Stimulated activated CD8-positive, alpha-beta memory T cell treated with anti-CD3 and anti-CD28 coated beads, Interleukin-15, amount 100 ng/mL, for 4 hours (primary cell): Measurements from ENCODE around the gene BLOC1S1.

Experiments
- DNase-seq, 2 donors: peaks; one replicate each; pipeline ENCODE4 v3.0.0-alpha.2; 2020; ENCODE audit warnings: low read depth in 2 of 2

BLOC1S1 gene

DNA sequence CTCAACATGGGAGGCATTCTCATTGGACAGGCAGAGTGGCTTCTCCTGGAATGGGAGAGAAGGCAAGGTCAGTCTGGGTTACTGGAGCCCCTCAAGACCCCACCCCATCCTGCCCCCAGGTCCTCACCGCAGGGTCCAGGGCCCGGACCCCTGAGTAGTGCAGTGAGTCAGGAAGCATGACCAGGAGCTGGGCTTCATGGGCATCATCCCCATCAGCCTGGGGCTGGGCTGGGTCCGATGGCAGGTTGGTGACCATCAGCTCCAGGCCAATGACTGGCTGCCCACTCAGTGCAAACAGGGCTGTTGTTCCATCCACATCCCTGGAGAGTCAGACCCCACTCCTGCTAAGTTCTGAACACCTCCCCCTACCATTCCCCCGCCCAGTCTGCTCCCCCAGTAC lies 21.2 kb upstream of the BLOC1S1 start:
- DNase-seq = no peak

GRCh38 chr12:55695349-55695748 lies 20.5 kb upstream of the BLOC1S1 start:
- no peak for DNase-seq

GRCh38 chr12:55696141-55696540 lies 19.7 kb upstream of the BLOC1S1 start:
- no peak for DNase-seq

DNA sequence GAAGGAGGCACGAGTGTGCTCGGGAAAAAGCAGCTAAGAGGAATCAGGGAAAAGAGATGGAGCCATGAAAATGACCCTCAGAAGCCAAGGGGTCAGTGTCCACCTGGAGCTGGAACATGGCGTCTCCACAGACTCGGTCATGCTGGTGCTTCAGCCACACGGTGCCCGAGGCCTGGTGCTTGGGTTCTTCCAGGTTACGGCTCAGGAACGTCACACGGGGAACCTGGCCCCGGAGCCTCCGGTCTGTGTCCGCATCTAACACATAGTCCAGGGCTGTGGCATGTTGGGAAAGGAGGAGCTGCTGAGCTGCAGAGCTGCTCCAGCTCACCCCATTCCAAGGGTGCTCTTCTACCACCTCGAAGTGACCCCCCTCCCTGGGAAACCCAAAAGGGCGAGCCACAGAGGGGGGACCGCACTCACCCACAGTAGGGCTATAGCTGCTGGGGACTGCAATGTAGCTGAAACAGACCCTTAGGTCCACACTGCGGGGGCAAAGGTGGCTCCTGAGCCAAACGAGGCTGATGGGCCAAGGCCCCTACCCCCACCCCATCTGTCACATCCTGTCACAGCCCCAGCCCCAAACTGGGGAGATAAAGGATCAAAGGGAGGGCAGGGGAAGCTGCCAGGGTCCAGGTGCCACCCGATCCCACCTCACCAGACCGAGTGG lies 18.9 kb upstream of the BLOC1S1 start:
- DNase-seq = no peak

GRCh38 chr12:55697686-55698085 lies 18.2 kb upstream of the BLOC1S1 start:
- DNase-seq = no peak

GRCh38 chr12:55698241-55698955 lies 17.4 kb upstream of the BLOC1S1 start:
- DNase-seq = no peak

- no peak for DNase-seq
Observed at GRCh38 chr12:55698965-55699364, 16.9 kb upstream of the BLOC1S1 start.

DNA sequence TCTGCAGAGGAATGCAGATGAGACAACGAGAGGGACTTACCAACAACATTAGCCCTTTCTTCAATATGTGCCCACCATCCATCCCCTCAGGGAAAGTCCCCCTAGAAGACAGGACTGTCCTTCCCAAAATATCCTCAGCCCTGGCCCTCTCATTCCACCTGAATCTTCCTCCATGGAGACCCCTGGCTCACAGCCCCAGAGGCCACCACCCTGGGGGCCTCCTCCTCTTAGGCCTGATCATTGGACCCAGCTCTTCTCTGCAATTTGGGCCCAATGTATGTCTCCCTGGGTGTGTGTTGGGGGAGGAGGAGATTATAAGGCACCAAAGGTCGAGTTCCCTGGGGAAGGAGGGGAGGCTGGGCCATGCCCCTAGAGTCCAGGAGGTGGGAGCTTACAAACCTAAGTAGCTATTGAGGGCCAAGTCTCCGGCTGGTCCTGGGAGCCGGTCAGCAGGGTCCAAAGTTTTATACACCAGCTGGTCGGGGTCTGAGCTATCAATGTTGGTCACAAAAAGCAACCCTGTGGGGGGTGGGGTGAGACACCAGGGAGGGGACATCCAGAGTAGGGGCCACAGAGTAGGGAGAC lies 16.3 kb upstream of the BLOC1S1 start:
- no peak for DNase-seq

DNA sequence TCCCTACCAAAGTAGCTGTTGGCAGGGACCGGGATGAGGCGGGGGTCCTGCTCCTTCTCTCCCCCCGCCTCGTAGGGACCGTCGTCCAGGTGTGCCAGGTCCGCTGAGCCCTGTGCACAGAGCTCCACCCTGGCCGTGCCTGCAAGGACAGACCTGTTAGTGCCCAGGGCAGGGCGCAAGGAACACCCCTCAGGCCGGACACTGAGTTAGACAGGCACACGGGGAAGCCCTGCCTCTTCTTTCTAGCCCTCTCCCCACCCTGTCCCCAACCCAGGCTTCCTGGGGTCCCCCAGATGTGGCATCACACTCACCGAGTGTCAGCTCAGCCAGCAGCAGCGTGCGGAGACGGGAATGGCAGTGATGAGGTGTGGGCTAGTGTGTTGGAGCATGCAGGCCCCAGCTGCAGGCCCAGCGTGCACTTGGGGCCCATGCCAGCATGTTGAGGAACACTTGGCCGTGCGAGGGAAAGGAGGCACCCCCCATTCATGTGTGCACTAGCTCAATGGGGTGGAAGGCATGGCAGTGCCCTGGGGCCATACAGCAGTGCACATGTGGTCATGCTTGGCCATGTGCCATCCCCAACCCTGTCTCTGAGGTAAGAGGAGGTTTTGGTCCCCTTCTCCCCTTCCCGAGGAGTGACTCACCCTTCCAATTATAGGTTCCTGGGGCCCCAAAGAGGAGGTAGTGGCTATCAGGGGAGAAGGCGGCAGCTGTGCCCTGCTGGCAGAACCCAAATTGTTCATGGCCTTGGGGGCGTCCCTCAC lies 15.4 kb upstream of the BLOC1S1 start:
- DNase-seq = no peak

- DNase-seq = no peak
Observed at GRCh38 chr12:55702861-55703260, 13.0 kb upstream of the BLOC1S1 start.

DNA sequence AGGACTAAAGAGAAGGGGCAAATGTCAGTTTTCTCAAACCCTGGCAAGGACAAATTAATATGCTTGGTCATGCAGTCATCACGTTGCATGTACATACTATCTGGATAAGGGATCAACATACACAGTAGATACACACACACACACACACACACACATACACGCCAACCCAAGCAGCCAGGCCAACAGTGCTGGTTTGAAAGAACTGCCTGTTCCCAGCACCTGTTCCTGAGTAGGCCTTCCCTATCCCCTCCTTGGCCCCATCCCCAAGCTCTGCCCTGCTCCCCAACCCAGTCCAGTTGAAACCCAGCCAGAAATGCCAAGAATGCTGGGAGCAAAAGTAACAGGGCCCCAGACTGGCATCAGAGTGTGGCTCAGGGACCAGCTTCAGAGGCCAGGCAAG lies 12.6 kb upstream of the BLOC1S1 start:
- no peak for DNase-seq

- no peak for DNase-seq
Observed at GRCh38 chr12:55703901-55704761, 11.7 kb upstream of the BLOC1S1 start.

GRCh38 chr12:55704824-55705718 lies 10.8 kb upstream of the BLOC1S1 start:
- DNase-seq = no peak

DNA sequence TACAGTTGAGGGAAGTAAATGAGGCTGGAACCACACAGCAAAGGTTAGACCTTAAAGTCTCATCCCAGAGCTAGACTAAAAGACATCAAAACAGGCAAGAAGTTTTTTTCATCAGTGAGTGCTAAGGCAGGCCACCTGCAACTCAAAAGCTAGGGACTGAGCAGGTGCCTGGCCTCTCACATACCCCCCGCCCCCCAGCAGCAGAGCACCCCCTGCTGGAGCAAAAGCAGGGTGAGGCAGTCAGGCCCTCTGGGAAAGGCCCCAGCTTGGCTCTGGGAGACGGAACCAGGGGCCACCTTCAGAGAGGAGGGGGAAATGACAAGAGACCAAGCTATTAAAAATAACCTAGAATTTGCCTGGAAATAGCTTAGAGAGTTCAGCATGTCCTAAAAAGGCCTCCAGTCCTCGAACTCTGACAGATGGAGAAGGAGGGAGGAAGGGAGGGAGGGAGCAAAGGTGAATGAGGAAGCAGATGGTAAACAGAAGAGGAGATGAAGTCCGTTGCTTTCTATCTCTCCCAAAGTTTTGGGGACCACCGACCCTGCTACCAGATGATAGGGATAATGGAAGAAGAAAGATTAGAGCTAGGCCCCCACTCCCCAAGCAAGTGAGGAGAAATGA lies 10.0 kb upstream of the BLOC1S1 start:
- DNase-seq = no peak

DNA sequence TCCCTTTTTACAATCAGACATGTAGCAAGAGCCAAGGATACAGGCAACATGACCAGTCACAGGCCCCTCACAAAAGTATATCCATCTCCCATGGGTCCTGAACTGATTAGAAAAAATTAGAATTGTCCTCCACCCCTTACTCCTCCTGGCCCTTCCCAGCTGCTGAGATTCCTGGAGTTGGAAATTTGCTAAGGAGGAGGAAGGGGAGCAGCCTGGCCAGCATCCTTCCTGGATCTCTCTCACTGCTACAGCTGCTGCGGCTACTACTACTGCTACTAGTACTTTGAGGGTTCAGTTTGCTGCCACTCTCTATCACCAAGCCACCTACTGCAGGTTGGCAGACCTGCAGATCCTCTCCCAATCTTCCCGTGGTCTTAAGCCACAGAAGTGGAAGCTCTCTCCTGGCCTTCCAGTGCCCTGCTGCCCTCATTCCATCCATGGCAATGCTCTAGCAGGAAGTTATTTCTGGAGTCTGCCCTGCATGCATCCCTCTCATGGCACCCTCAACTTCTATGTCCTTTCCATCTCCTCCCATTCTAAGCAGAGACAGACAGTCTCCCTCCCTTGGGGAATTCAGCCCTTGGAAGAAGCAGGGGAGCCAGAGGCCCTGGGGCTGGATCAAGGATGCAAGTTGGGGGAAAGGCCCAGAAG lies 9.2 kb upstream of the BLOC1S1 start:
- no peak for DNase-seq

DNA sequence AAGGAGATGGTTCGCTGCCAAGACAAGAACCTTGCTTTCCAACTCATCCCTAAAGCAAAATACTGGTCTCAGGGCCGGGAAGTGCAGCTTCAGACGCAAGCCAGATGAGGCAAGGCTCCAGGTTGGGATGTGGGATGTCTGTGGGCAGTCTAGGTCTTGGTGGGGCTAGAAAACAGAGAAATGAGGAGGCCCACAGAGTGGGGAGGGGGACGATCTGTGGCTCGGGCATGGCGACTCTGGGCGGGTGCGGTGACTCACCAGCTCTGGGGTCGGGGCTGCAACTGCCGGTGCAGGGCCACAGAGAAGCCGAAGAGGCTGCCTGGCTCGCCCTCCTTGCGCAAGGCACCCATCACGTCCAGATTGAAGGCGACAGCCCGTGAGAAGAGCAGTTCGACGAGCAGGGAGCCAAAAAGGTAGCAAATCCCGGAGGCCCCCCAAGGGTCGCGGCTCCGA lies 8.6 kb upstream of the BLOC1S1 start:
- no peak for DNase-seq

- peak; percentile 34 to 40 for DNase-seq
Observed at GRCh38 chr12:55707841-55708694, 7.8 kb upstream of the BLOC1S1 start, which contains the start of gene ITGA7. ITGA7 (minus strand) TSS chr12:55707904; CDS start chr12:55707682, 222 bp downstream.

DNA sequence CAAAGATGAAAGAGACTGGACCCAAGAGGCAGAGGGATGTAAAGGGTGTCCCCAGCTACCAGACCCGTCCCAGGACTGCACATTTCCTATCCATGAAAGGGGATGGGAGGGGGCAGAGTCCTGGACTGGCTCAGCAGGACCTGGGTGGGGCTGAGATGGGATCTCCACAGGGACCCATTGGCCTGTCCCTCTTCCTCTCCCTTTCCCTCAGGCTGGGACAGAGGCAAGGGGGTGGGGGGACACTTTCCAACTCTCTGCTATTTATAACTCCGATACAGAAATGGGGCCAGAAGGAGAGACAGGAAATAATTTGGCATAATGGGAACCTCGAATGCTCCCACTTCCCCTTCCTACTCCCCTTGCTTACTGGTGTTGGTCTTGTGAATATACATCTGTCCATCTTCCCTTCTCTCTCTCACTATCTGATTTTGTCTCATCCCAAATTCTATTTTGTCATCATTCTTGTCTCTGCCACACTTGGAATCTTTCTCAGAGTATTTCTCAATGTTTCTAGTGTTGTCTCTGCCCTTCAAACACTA lies 7.1 kb upstream of the BLOC1S1 start:
- DNase-seq = no peak
